Gastrocnemius medialis (tissue), 4 donors: ENCODE results near the gene ARHGEF26. TPM values are rescaled to one million over a fixed set of nuclear protein-coding genes. Genes with fewer than 3 reads are reported as not detected.

Experiments
- ATAC-seq, 2 donors: fragments of 150-250 bp; one replicate each; pipeline ENCODE4 v1.9.1; 2016
- DNase-seq, 2 donors: peaks; one replicate each; pipeline ENCODE4 v3.0.0-alpha.2; 2019
- H3K27ac ChIP-seq, 4 donors: fragments of 200-600 bp; sonication (generic); 1 replicate in 1 of 4; 2 replicates in 3 of 4; pipeline ENCODE4 v1.5.1; 2016 to 2018; ENCODE audit warnings: mild to moderate bottlenecking in 2 of 4, moderate library complexity in 1 of 4
- H3K27me3 ChIP-seq, 3 donors: fragments of 200-600 bp; sonication (generic) in 2 of 3; 1 replicate in 1 of 3; 2 replicates in 2 of 3; pipeline versions ENCODE4 v1.5.1 to v1.6.0; 2016 to 2019; ENCODE audit warnings: mild to moderate bottlenecking in 1 of 3, moderate library complexity in 1 of 3
- H3K36me3 ChIP-seq, 2 donors: fragments of 200-600 bp; sonication (generic) in 1 of 2; one replicate each; pipeline ENCODE4 v1.5.1; 2017 to 2018
- H3K4me1 ChIP-seq, 2 donors: fragments of 200-600 bp; sonication (generic) in 1 of 2; one replicate each; pipeline ENCODE4 v1.5.1; 2016 to 2017; ENCODE audit warnings: mild to moderate bottlenecking in 2 of 2
- H3K4me3 ChIP-seq, 4 donors: fragments of 200-600 bp; sonication (generic) in 3 of 4; 1 replicate in 1 of 4; 2 replicates in 3 of 4; pipeline ENCODE4 v1.5.1; 2016 to 2019; ENCODE audit warnings: mild to moderate bottlenecking in 2 of 4
- H3K9me3 ChIP-seq, 3 donors: fragments of 200-600 bp; sonication (generic) in 2 of 3; 1 replicate in 1 of 3; 2 replicates in 2 of 3; pipeline ENCODE4 v1.5.1; 2016 to 2019
- POLR2A ChIP-seq, 2 donors: fragments of 450-650 bp; IDR thresholded peaks; one replicate each; pipeline ENCODE4 v1.6.1; 2017; ENCODE audit warnings: antibody characterized with exemption in 2 of 2, mild to moderate bottlenecking in 2 of 2, moderate library complexity in 2 of 2
- in situ Hi-C, 4 donors: fragments of 200-750 bp; cut with MboI; loops; one replicate each; pipeline versions ENCODE4 v1.15.0 to v1.8.0; 2017; ENCODE audit warnings: low sequenced_read_pairs in 4 of 4
- intact Hi-C: fragments of 100-400 bp; cut with DNase I; formaldehyde crosslinking; loops from one replicate; pipeline ENCODE4 v1.15.1; 2023; ENCODE audit warnings: low total_unique reads
- total RNA-seq, 4 donors: library from RNA; depleted of rRNA; stranded (reverse); fragments of >200 nt; gene quantifications; one replicate each; pipeline versions ENCODE4 v1.1.0 to v1.2.3, GENCODE V29; 2016
- TF ChIP-seq, protein P1 (sequence below), 5 experiments: fragments of 450-650 bp in 3 of 5; fragments of 200-600 bp in 2 of 5; sonication (generic) in 2 of 5; IDR thresholded peaks in 4 of 5; conservative IDR thresholded peaks in 1 of 5; 1 replicate in 4 of 5; 2 replicates in 1 of 5; pipeline ENCODE4 v1.5.1; 2016 to 2019; ENCODE audit warnings: antibody characterized with exemption in 5 of 5, mild to moderate bottlenecking in 3 of 5, moderate library complexity in 3 of 5

Gene ARHGEF26
- total RNA-seq, 4 donors from 2014 or later = 0.41 to 1.7 (median 1.2) TPM

- Histone ChIP-seq H3K27ac (no peak overlapping the region), H3K4me3 (no peak overlapping the region), H3K4me1 (no peaks in the 10 kb centered on the region), H3K9me3 (no peaks in the 10 kb centered on the region), H3K36me3 (no peaks in the 10 kb centered on the region), H3K27me3 (peaks cover 20 to 28% (median 20%) of the 10 kb centered on the region in 3 donors)
- TF ChIP-seq, protein P1, sequence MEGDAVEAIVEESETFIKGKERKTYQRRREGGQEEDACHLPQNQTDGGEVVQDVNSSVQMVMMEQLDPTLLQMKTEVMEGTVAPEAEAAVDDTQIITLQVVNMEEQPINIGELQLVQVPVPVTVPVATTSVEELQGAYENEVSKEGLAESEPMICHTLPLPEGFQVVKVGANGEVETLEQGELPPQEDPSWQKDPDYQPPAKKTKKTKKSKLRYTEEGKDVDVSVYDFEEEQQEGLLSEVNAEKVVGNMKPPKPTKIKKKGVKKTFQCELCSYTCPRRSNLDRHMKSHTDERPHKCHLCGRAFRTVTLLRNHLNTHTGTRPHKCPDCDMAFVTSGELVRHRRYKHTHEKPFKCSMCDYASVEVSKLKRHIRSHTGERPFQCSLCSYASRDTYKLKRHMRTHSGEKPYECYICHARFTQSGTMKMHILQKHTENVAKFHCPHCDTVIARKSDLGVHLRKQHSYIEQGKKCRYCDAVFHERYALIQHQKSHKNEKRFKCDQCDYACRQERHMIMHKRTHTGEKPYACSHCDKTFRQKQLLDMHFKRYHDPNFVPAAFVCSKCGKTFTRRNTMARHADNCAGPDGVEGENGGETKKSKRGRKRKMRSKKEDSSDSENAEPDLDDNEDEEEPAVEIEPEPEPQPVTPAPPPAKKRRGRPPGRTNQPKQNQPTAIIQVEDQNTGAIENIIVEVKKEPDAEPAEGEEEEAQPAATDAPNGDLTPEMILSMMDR (IDR thresholded peaks at IDR 0.05 in 4 of 5, conservative IDR thresholded peaks at IDR 0.05 in 1 of 5) = no peak
- no peak for TF ChIP-seq POLR2A (IDR thresholded peaks at IDR 0.05)
- no peak for DNase-seq
- ATAC-seq = no peak
- in situ Hi-C loops = no loop called here
- intact Hi-C loops = no loop called here
These were observed 4.3 kb downstream of the ARHGEF26 start for GRCh38 chr3:154125378-154126030.

DNA sequence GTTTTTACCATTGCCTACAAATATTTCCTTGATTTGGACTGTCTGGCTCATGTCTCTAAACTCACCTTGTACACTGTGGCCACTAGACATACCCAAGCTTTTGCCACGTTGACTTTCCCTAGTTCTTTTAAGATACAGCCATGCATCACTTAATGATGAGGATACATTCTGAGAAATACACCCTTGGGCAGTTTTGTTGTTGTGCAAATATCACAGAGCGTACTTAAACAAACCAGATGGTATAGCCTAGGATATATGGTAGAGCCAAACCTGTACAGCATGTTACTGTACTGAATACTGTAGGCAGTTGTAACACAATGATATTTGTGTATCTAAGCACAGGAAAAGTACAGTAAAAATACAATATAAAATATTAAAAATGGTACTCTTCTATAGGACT is 5.5 kb downstream of the ARHGEF26 start:
- H3K4me3 ChIP-seq = no peak overlapping the region
- no peaks in the 10 kb centered on the region for H3K36me3 ChIP-seq
- no peak for TF ChIP-seq POLR2A (IDR thresholded peaks at IDR 0.05)
- TF ChIP-seq, protein P1 (IDR thresholded peaks at IDR 0.05 in 4 of 5, conservative IDR thresholded peaks at IDR 0.05 in 1 of 5) = no peak
- intact Hi-C loops (no loop called here), in situ Hi-C loops (no loop called here)
- H3K9me3 ChIP-seq = no peaks in the 10 kb centered on the region
- H3K4me1 ChIP-seq = no peaks in the 10 kb centered on the region
- no peak overlapping the region for H3K27ac ChIP-seq
- no peak for DNase-seq
- peaks cover 12 to 21% (median 15%) of the 10 kb centered on the region in 3 donors for H3K27me3 ChIP-seq
- no peak for ATAC-seq

GRCh38 chr3:154129625-154130024 is 8.4 kb downstream of the ARHGEF26 start:
- Histone ChIP-seq H3K4me1 (no peaks in the 10 kb centered on the region), H3K9me3 (no peaks in the 10 kb centered on the region), H3K36me3 (no peaks in the 10 kb centered on the region), H3K27me3 (peaks cover 0 to 4% (median 4%) of the 10 kb centered on the region in 3 donors), H3K4me3 (no peak overlapping the region), H3K27ac (no peak overlapping the region)
- intact Hi-C loops (no loop called here), in situ Hi-C loops (no loop called here)
- DNase-seq (no peak), ATAC-seq (no peak)
- TF ChIP-seq, protein P1 (IDR thresholded peaks at IDR 0.05 in 4 of 5, conservative IDR thresholded peaks at IDR 0.05 in 1 of 5) = no peak
- TF ChIP-seq POLR2A (IDR thresholded peaks at IDR 0.05) = no peak

DNA sequence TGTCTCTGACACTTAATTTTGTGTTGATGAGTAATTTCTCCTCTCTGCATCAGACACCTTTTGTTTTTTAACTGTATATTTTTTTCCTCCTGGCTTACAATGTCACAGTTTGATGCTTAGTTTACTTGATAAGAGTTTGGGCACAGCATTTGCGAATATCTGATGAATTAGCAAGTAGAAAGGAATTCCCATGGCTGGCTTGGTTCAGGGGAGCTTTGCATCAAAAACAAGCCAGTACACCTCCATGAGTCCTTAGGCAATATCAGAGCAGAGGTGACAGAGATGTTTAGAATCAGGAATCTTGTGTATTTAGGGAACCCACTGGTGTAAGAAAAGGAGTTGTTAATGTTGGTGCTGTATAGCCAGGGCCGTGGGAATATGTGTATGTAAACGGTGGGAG is 9.3 kb downstream of the ARHGEF26 start:
- no peaks in the 10 kb centered on the region for H3K36me3 ChIP-seq
- intact Hi-C loops (no loop called here), in situ Hi-C loops (no loop called here)
- no peaks in the 10 kb centered on the region for H3K9me3 ChIP-seq
- H3K27me3 ChIP-seq = peaks cover 0 to under 1% (median 0%) of the 10 kb centered on the region in 3 donors
- no peak overlapping the region for H3K27ac ChIP-seq
- DNase-seq (no peak), ATAC-seq (no peak)
- TF ChIP-seq POLR2A (IDR thresholded peaks at IDR 0.05) = no peak
- TF ChIP-seq, protein P1 (IDR thresholded peaks at IDR 0.05 in 4 of 5, conservative IDR thresholded peaks at IDR 0.05 in 1 of 5) = no peak
- no peak overlapping the region for H3K4me3 ChIP-seq
- H3K4me1 ChIP-seq = no peaks in the 10 kb centered on the region

- intact Hi-C loops (no loop called here), in situ Hi-C loops (no loop called here)
- no peaks in the 10 kb centered on the region for H3K4me1 ChIP-seq
- H3K4me3 ChIP-seq = no peak overlapping the region
- TF ChIP-seq, protein P1 (IDR thresholded peaks at IDR 0.05 in 4 of 5, conservative IDR thresholded peaks at IDR 0.05 in 1 of 5) = no peak
- TF ChIP-seq POLR2A (IDR thresholded peaks at IDR 0.05) = no peak
- no peaks in the 10 kb centered on the region for H3K36me3 ChIP-seq
- no peaks in the 10 kb centered on the region for H3K9me3 ChIP-seq
- no peak for DNase-seq
- H3K27ac ChIP-seq = no peak overlapping the region
- ATAC-seq = no peak
- no peaks in the 10 kb centered on the region for H3K27me3 ChIP-seq
These were observed 10.6 kb downstream of the ARHGEF26 start for GRCh38 chr3:154131830-154132229.
